Transverse colon (tissue), 4 donors: ENCODE measurements around the gene DZANK1. TPM values are rescaled to one million over a fixed set of nuclear protein-coding genes. Genes with fewer than 3 reads are reported as not detected.

Experiments used
- DNase-seq: peaks from one replicate; pipeline ENCODE4 v3.0.0-alpha.2; 2019
- H3K27ac ChIP-seq, 4 donors: fragments of 200-600 bp; sonication (generic); 2 replicates each; pipeline ENCODE4 v1.5.1; 2016 to 2018; ENCODE audit warnings: inconsistent platforms in 4 of 4
- H3K27me3 ChIP-seq: fragments of 200-600 bp; sonication (generic); 2 replicates; pipeline ENCODE4 v1.5.1; 2017; ENCODE audit warnings: inconsistent platforms
- H3K36me3 ChIP-seq, 4 donors: fragments of 200-600 bp; sonication (generic); 2 replicates each; pipeline ENCODE4 v1.5.1; 2017 to 2019; ENCODE audit warnings: inconsistent platforms in 4 of 4
- H3K4me1 ChIP-seq, 4 donors: fragments of 200-600 bp; sonication (generic); 2 replicates each; pipeline ENCODE4 v1.5.1; 2017 to 2020; ENCODE audit warnings: inconsistent platforms in 4 of 4
- H3K4me3 ChIP-seq, 4 donors: fragments of 200-600 bp; sonication (generic); 1 replicate in 1 of 4; 2 replicates in 3 of 4; pipeline versions ENCODE4 v1.5.1 to v1.6.1; 2017 to 2019; ENCODE audit warnings: inconsistent platforms in 4 of 4
- H3K9me3 ChIP-seq, 2 donors: fragments of 200-600 bp; sonication (generic); 2 replicates each; pipeline ENCODE4 v1.5.1; 2017 to 2019; ENCODE audit warnings: inconsistent platforms in 2 of 2
- EP300 ChIP-seq: sonication (generic); formaldehyde crosslinking; IDR thresholded peaks from one replicate; pipeline ENCODE4 v1.6.1; 2017; ENCODE audit warnings: antibody characterized with exemption, low read depth
- POLR2A ChIP-seq: fragments of 450-650 bp; IDR thresholded peaks from one replicate; pipeline ENCODE4 v1.6.1; 2016; ENCODE audit warnings: antibody characterized with exemption, mild to moderate bottlenecking, moderate library complexity
- POLR2AphosphoS5 ChIP-seq, 3 donors: sonication (generic); formaldehyde crosslinking; IDR thresholded peaks; one replicate each; pipeline ENCODE4 v1.6.1; 2016; ENCODE audit warnings: antibody characterized with exemption in 3 of 3
- WGBS, 2 donors: methylation state at CpG; one replicate each; pipeline ENCODE4 v1.1.5; 2018; ENCODE audit warnings: low coverage in 1 of 2; 5-methylcytosine and 5-hydroxymethylcytosine counted together
- in situ Hi-C, 4 donors: fragments of 200-750 bp; cut with MboI; loops; one replicate each; pipeline versions ENCODE4 v1.15.0 to v1.15.1; 2017; ENCODE audit warnings: low sequenced_read_pairs in 3 of 4, low pct_ligation_motif_present in 1 of 4, low pct_unique_long_range_greater_than_20kb in 1 of 4
- intact Hi-C: fragments of 100-400 bp; cut with DNase I; formaldehyde crosslinking; loops from one replicate; pipeline ENCODE4 v1.15.1; 2023; ENCODE audit warnings: low total_unique reads
- total RNA-seq, 4 donors: library from RNA; depleted of rRNA; stranded (reverse); fragments of >200 nt; gene quantifications; one replicate each; pipeline ENCODE4 v1.1.0, GENCODE V29; 2016
- TF ChIP-seq, protein P1 (sequence below), 5 experiments: fragments of 200-600 bp in 3 of 5; fragments of 450-650 bp in 2 of 5; sonication (generic) in 3 of 5; IDR thresholded peaks; 1 replicate in 2 of 5; 2 replicates in 3 of 5; pipeline ENCODE4 v1.5.1; 2016 to 2017; ENCODE audit warnings: antibody characterized with exemption in 5 of 5, inconsistent platforms in 3 of 5, mild to moderate bottlenecking in 2 of 5, moderate library complexity in 1 of 5

The DZANK1 gene
- total RNA-seq, 4 donors from 2014 or later: 1.2 to 3.8 (median 1.8) TPM

DNA sequence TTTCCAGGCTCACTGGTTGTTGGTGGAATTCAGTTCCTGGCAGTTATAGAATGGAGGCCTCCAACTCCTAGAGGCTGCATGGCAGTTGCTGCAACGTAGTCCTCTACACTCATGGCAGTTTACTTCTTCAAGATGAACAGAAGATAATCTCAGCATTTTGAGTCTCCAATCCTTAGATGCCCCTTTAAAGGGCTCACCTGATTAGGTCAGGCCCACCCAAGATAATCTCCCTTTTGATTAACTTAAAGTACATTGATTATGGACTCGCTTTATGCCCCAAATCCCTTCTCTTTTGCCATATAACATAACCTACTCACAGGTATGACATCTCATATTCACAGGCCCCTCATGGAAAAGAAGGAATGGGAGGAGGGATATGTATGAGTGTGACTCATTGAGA, 102.1 kb downstream of the DZANK1 start:
- intact Hi-C loops (no loop called here), in situ Hi-C loops (no loop called here)
- H3K36me3 ChIP-seq: no peaks in the 10 kb centered on the region
- DNase-seq: no peak
- H3K27ac ChIP-seq: no peak overlapping the region
- no peaks in the 10 kb centered on the region for H3K27me3 ChIP-seq
- H3K4me3 ChIP-seq: no peak overlapping the region
- 69 to 83% methylated on average over 2 of the region's 2 CpGs for WGBS, 2 donors
- no peaks in the 10 kb centered on the region for H3K9me3 ChIP-seq
- TF ChIP-seq EP300 (no peak), POLR2AphosphoS5 (IDR thresholded peaks at IDR 0.05) (no peak), POLR2A (no peak)
- TF ChIP-seq, protein P1, sequence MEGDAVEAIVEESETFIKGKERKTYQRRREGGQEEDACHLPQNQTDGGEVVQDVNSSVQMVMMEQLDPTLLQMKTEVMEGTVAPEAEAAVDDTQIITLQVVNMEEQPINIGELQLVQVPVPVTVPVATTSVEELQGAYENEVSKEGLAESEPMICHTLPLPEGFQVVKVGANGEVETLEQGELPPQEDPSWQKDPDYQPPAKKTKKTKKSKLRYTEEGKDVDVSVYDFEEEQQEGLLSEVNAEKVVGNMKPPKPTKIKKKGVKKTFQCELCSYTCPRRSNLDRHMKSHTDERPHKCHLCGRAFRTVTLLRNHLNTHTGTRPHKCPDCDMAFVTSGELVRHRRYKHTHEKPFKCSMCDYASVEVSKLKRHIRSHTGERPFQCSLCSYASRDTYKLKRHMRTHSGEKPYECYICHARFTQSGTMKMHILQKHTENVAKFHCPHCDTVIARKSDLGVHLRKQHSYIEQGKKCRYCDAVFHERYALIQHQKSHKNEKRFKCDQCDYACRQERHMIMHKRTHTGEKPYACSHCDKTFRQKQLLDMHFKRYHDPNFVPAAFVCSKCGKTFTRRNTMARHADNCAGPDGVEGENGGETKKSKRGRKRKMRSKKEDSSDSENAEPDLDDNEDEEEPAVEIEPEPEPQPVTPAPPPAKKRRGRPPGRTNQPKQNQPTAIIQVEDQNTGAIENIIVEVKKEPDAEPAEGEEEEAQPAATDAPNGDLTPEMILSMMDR (IDR thresholded peaks at IDR 0.05): no peak
- no peaks in the 10 kb centered on the region for H3K4me1 ChIP-seq

DNA sequence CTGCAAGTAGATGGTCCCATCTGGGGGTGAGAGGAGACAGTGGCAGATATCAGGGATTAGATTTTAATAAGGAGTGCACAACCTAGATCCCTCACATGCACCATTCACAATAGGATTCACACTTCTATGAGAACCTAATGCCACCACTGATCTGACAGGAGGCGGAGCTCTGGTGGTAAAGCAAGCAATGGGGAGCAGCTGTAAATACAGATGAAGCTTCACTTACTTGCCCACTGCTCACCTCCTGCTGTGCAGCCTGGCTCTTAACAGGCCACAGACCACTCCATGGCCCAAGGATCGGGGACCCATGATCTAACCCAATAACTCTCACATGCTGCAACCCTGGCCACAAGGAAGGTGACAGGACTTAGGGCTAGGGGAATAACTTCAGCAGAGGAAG, 103.1 kb downstream of the DZANK1 start:
- DNase-seq: no peak
- in situ Hi-C loops (no loop called here), intact Hi-C loops (no loop called here)
- Histone ChIP-seq H3K4me1 (no peaks in the 10 kb centered on the region), H3K27ac (no peak overlapping the region), H3K36me3 (no peaks in the 10 kb centered on the region), H3K27me3 (no peaks in the 10 kb centered on the region), H3K4me3 (no peak overlapping the region), H3K9me3 (no peaks in the 10 kb centered on the region)
- 96% methylated on average over 2 of the region's 2 CpGs; no CpG with 5 or more reads in 1 of the 2 donors for WGBS, 2 donors
- TF ChIP-seq, protein P1 (IDR thresholded peaks at IDR 0.05): no peak
- TF ChIP-seq POLR2A: no peak
- TF ChIP-seq EP300: no peak
- TF ChIP-seq POLR2AphosphoS5 (IDR thresholded peaks at IDR 0.05): no peak

DNA sequence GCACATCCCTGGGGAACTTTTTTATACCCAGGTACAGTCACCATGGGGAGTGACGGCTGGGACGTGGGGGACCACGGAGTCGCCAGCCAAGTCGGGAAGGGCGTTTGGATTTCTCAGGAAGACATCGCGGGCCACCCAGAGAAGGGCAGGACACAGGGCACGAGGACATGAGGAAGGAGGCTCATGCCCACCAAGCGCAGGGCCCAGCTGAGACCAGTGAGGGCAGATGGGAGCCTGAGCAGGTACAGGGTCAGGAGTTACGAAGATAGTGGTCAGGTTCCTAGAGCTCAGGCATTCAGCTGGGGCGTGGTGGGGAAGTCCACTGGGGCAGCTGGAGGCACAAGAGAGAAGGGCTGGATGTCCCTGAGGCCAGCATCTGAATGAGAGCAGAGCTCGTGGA, 103.9 kb downstream of the DZANK1 start:
- Histone ChIP-seq H3K27ac (no peak overlapping the region), H3K9me3 (no peaks in the 10 kb centered on the region), H3K27me3 (no peaks in the 10 kb centered on the region), H3K4me3 (no peak overlapping the region), H3K4me1 (no peaks in the 10 kb centered on the region), H3K36me3 (no peaks in the 10 kb centered on the region)
- intact Hi-C loops (no loop called here), in situ Hi-C loops (no loop called here)
- no peak for TF ChIP-seq EP300
- TF ChIP-seq, protein P1 (IDR thresholded peaks at IDR 0.05): no peak
- no peak for TF ChIP-seq POLR2A
- TF ChIP-seq POLR2AphosphoS5 (IDR thresholded peaks at IDR 0.05): no peak
- 90% methylated on average over 2 to 13 of the region's 13 CpGs for WGBS, 2 donors
- no peak for DNase-seq

DNA sequence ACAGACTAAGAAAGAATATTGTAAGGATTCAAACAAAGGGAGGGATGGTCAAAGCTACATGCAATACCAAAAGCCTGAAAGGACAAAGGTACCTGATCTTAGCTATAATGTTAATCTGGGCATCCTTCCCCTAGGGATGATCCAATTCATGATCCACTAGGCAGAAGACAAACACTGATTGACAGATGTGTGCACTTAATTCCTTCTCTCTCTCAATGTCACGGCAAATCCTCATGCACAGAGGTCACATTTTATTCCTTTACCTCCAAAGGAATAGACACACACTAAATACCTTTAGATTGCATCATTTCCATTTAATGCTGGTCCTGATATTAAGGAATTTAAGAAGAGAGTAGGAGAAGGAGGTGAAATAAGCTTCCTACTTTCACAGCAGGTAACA, 105.2 kb downstream of the DZANK1 start:
- Histone ChIP-seq H3K27ac (no peak overlapping the region), H3K4me1 (no peaks in the 10 kb centered on the region), H3K27me3 (no peaks in the 10 kb centered on the region), H3K4me3 (no peak overlapping the region), H3K36me3 (no peaks in the 10 kb centered on the region), H3K9me3 (no peaks in the 10 kb centered on the region)
- intact Hi-C loops: no loop called here
- TF ChIP-seq POLR2A (no peak), POLR2AphosphoS5 (IDR thresholded peaks at IDR 0.05) (no peak), EP300 (no peak)
- TF ChIP-seq, protein P1 (IDR thresholded peaks at IDR 0.05): no peak
- DNase-seq: no peak
- 83 to 88% methylated on average over 1 of the region's 1 CpG for WGBS, 2 donors
- in situ Hi-C loops: no loop called here
